Panc1 (cell line): ENCODE data around the gene IVD. TPM values are rescaled to one million over a fixed set of nuclear protein-coding genes. Genes with fewer than 3 reads are reported as not detected.

ENCODE experiments used
- ATAC-seq: fragments of 200-7000 bp; cut with Tn5 transposase; 2 replicates; pipeline ENCODE4 v1.9.1; 2020; ENCODE audit warnings: mild to moderate bottlenecking, moderate library complexity
- BruUV-seq: library from RNA; stranded (reverse); fragments of 400-500 nt; replicated peaks from 2 replicates; lab custom pipeline; 2021; lab: Mats Ljungman, UMichigan
- CTCF ChIA-PET: fragments of 300-600 bp; sonication (Branson Sonifier 250); formaldehyde crosslinking; loops from one replicate; lab custom pipeline; 2022; ENCODE audit warnings: antibody characterized with exemption; lab: Charles Lee
- POLR2A ChIA-PET: fragments of 300-600 bp; sonication (Branson Sonifier 250); formaldehyde crosslinking; loops from one replicate; lab custom pipeline; 2022; ENCODE audit warnings: antibody characterized with exemption; lab: Charles Lee
- DNase-seq: peaks from one replicate; pipeline ENCODE4 v3.0.0-alpha.2; 2010; ENCODE audit warnings: low read depth, low spot score
- H3K27ac ChIP-seq: 2 replicates; pipeline ENCODE4 v1.5.1; 2011; ENCODE audit warnings: mild to moderate bottlenecking, low read length, inconsistent platforms
- H3K27me3 ChIP-seq: fragments of 200-500 bp; sonication (Bioruptor generic); 2 replicates; pipeline ENCODE4 v1.6.0; 2014; ENCODE audit warnings: low read length, inconsistent platforms; ENCODE audit not compliant: control insufficient read depth, insufficient read depth
- H3K36me3 ChIP-seq: fragments of 200-500 bp; sonication (Bioruptor generic); 2 replicates; pipeline ENCODE4 v1.5.1; 2014; ENCODE audit warnings: inconsistent platforms, mild to moderate bottlenecking, low read length, moderate library complexity; ENCODE audit not compliant: control insufficient read depth, insufficient read depth
- H3K4me1 ChIP-seq: 2 replicates; pipeline ENCODE4 v1.5.1; 2011; ENCODE audit warnings: inconsistent platforms, mild to moderate bottlenecking, low read length, moderate library complexity; ENCODE audit not compliant: control insufficient read depth, insufficient read depth
- H3K4me3 ChIP-seq, 2 experiments: 2 replicates each; pipeline ENCODE4 v1.5.1; 2011 to 2012; ENCODE audit warnings: low read depth in 2 of 2, low read length in 2 of 2, mild to moderate bottlenecking in 2 of 2, inconsistent platforms in 1 of 2, moderate library complexity in 1 of 2
- H3K9me3 ChIP-seq: fragments of 200-500 bp; sonication (Bioruptor generic); 2 replicates; pipeline ENCODE4 v1.5.1; 2014; ENCODE audit warnings: low read depth, mild to moderate bottlenecking, inconsistent platforms, low read length, moderate library complexity; ENCODE audit not compliant: control insufficient read depth, insufficient read depth
- CTCF ChIP-seq: fragments of 450-650 bp; IDR thresholded peaks from 2 replicates; pipeline ENCODE4 v1.5.1; 2017; ENCODE audit warnings: mild to moderate bottlenecking
- POLR2AphosphoS5 ChIP-seq: IDR thresholded peaks from 2 replicates; pipeline ENCODE4 v1.6.1; 2012; ENCODE audit warnings: mild to moderate bottlenecking, low read depth, low read length, moderate library complexity
- REST ChIP-seq, 2 experiments: IDR thresholded peaks; 2 replicates each; pipeline ENCODE4 v1.6.1; 2011 to 2012; ENCODE audit warnings: low read depth in 2 of 2, control low read depth in 1 of 2, low read length in 1 of 2, mild to moderate bottlenecking in 1 of 2, moderate library complexity in 1 of 2; ENCODE audit not compliant: insufficient read depth in 1 of 2
- SIN3A ChIP-seq: IDR thresholded peaks from 2 replicates; pipeline ENCODE4 v1.6.1; 2012; ENCODE audit warnings: low read depth, mild to moderate bottlenecking, low read length, moderate library complexity, borderline replicate concordance; ENCODE audit not compliant: insufficient read depth
- TCF7L2 ChIP-seq: IDR thresholded peaks from 2 replicates; pipeline ENCODE4 v1.6.1; 2011; ENCODE audit warnings: mild to moderate bottlenecking, low read depth, low read length, inconsistent platforms
- in situ Hi-C: cut with HindIII; loops from 2 replicates; pipeline ENCODE4 v1.10.0; 2016; ENCODE audit warnings: low sequenced_read_pairs, low pct_unique_long_range_greater_than_20kb
- intact Hi-C: fragments of 100-400 bp; cut with micrococcal nuclease; formaldehyde crosslinking; loops from one replicate; pipeline ENCODE4 v1.10.0; 2022; ENCODE audit not compliant: unreplicated experiment
- total RNA-seq: library from RNA; stranded (reverse); gene quantifications from one replicate; pipeline ENCODE4 v1.2.1, GENCODE V29; 2021; ENCODE audit not compliant: unreplicated experiment

The IVD gene
- total RNA-seq, 1 experiment from 2014 or later = 74.6 TPM

- Histone ChIP-seq H3K9me3 (no peaks in the 10 kb centered on the region), H3K4me1 (peaks cover 14% of the 10 kb centered on the region), H3K27me3 (no peaks in the 10 kb centered on the region), H3K27ac (no peak overlapping the region), H3K4me3 (no peak overlapping the region), H3K36me3 (no peaks in the 10 kb centered on the region)
- intact Hi-C loops = no loop called here
- in situ Hi-C loops = no loop called here
- POLR2A ChIA-PET = no interaction called here
- DNase-seq = no peak
- no TSS peak for BruUV-seq
- TF ChIP-seq SIN3A (no peak), CTCF (no peak), POLR2AphosphoS5 (no peak), REST (IDR thresholded peaks at IDR 0.05; ENCODE audit: insufficient read depth in 1 of 2, low read depth in 2 of 2, low read length in 1 of 2) (no peak), TCF7L2 (no peak)
- CTCF ChIA-PET = no interaction called here
- ATAC-seq = no peak
These were observed 53.9 kb downstream of the IVD start for GRCh38 chr15:40459391-40460015.

GRCh38 chr15:40460404-40460803, 54.8 kb downstream of the IVD start:
- no peaks in the 10 kb centered on the region for H3K9me3 ChIP-seq
- ChIA-PET POLR2A (no interaction called here), CTCF (interaction anchor here (0.5 kb wide), 1 partner anchor 11 kb away, joined by 6 read pairs; no protein-coding TSS in a partner anchor)
- H3K27me3 ChIP-seq = no peaks in the 10 kb centered on the region
- peaks cover 5% of the 10 kb centered on the region for H3K4me1 ChIP-seq
- ATAC-seq (no peak), DNase-seq (no peak)
- H3K4me3 ChIP-seq = no peak overlapping the region
- in situ Hi-C loops (no loop called here), intact Hi-C loops (no loop called here)
- H3K27ac ChIP-seq = no peak overlapping the region
- no peak for TF ChIP-seq TCF7L2
- TF ChIP-seq REST (IDR thresholded peaks at IDR 0.05; ENCODE audit: insufficient read depth in 1 of 2, low read depth in 2 of 2, low read length in 1 of 2) = no peak
- TF ChIP-seq POLR2AphosphoS5 = no peak
- TF ChIP-seq CTCF = no peak
- TF ChIP-seq SIN3A = no peak
- BruUV-seq = no TSS peak
- no peaks in the 10 kb centered on the region; the same call in 1 of the 2 replicates for H3K36me3 ChIP-seq
